Mesenteric fat pad (tissue), 1 donor: ENCODE results near the gene CIPC. TPM values are rescaled to one million over a fixed set of nuclear protein-coding genes. Genes with fewer than 3 reads are reported as not detected.

Source experiments
- DNase-seq: peaks from one replicate; pipeline ENCODE4 v3.0.0-alpha.2; 2020; ENCODE audit warnings: low spot score
- total RNA-seq: library from RNA; stranded (reverse); fragmentation: NEBNext Ultra II Directional; extraction: Animal tissue kit (Norgen Biotek cat#: 25700); gene quantifications from one replicate; pipeline ENCODE4 v1.2.1, GENCODE V29; 2021
- donor health status: DM: yes; HTN: yes; CAD: no.

The CIPC gene
- total RNA-seq, 1 donor from 2014 or later: 23.1 TPM

- no peak for DNase-seq
Measured at GRCh38 chr14:77144412-77145115, 46.5 kb downstream of the CIPC start.

- peak; percentile 59 for DNase-seq
Measured at GRCh38 chr14:77145975-77146740, 48.1 kb downstream of the CIPC start.

GRCh38 chr14:77148510-77149231 is 50.6 kb downstream of the CIPC start:
- peak; percentile 35 for DNase-seq

- peak; percentile 26 for DNase-seq
Measured at GRCh38 chr14:77151245-77151644, 53.2 kb downstream of the CIPC start.

- DNase-seq: no peak
Measured at GRCh38 chr14:77151918-77152588, 54.0 kb downstream of the CIPC start.

- DNase-seq: no peak
Measured at GRCh38 chr14:77153802-77154201, 55.7 kb downstream of the CIPC start.

GRCh38 chr14:77154421-77154820 is 56.4 kb downstream of the CIPC start:
- no peak for DNase-seq

- no peak for DNase-seq
Measured at GRCh38 chr14:77155083-77155482, 57.0 kb downstream of the CIPC start.

- no peak for DNase-seq
Measured at GRCh38 chr14:77157740-77158139, 59.7 kb downstream of the CIPC start.

- DNase-seq: no peak
Measured at GRCh38 chr14:77158175-77158881, 60.3 kb downstream of the CIPC start.

- DNase-seq: no peak
Measured at GRCh38 chr14:77158882-77159255, 60.8 kb downstream of the CIPC start.

- no peak for DNase-seq
Measured at GRCh38 chr14:77161011-77161410, 63.0 kb downstream of the CIPC start.

Other genes starting within 250 kb of the CIPC start
- 51.9 TPM for gene IRF2BPL, start 69.5 kb upstream of the CIPC start, total RNA-seq
- not detected for gene ZDHHC22, start 43.5 kb downstream of the CIPC start, total RNA-seq
- gene TMEM63C, start 83.5 kb downstream of the CIPC start, total RNA-seq: 0.51 TPM
- gene NGB, start 172.9 kb downstream of the CIPC start, total RNA-seq: not detected
- 27.2 TPM for gene POMT2, start 222.6 kb downstream of the CIPC start, total RNA-seq
- 12.0 TPM for gene GSTZ1, start 222.8 kb downstream of the CIPC start, total RNA-seq